Measurements from ENCODE around the gene TMEM108. TPM values are rescaled to one million over a fixed set of nuclear protein-coding genes. Genes with fewer than 3 reads are reported as not detected.

The TMEM108 gene
- total RNA-seq, 1 donor, result 0.10 TPM

GRCh38 chr3:133077688-133078087 lies 39.5 kb downstream of the TMEM108 start:
- no peaks in the 10 kb centered on the region for H3K4me1 ChIP-seq (ENCODE audit: insufficient read depth, low read length)
- no peaks in the 10 kb centered on the region for H3K9me3 ChIP-seq (ENCODE audit: low read depth, low read length)
- no peak overlapping the region for H3K4me3 ChIP-seq (ENCODE audit: low read length)
- H3K27me3 ChIP-seq (ENCODE audit: insufficient read depth, low read length), result no peaks in the 10 kb centered on the region

- Histone ChIP-seq H3K27me3 (ENCODE audit: insufficient read depth, low read length) (no peaks in the 10 kb centered on the region), H3K4me3 (ENCODE audit: low read length) (no peak overlapping the region), H3K4me1 (ENCODE audit: insufficient read depth, low read length) (no peaks in the 10 kb centered on the region), H3K9me3 (ENCODE audit: low read depth, low read length) (no peaks in the 10 kb centered on the region)
These were observed 41.4 kb downstream of the TMEM108 start for GRCh38 chr3:133079621-133080020.

DNA sequence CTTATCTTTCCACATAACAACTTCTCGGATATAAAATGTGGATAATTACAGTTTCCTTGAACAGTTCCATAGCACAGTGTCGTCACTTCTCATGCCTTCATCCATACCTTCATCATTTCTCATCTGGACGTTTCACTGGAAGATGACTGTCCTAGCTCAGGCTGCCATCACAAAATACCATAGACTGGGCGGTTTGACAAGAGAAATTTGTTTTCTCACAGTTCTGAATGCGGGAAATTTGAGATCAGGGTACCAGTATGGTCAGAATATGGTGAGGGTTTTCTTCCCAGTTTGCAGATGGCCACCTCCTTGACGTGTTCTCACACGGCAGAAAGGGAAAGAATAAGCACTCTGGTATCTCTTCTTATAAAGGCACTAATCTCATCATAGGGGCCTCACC lies 42.8 kb downstream of the TMEM108 start:
- Histone ChIP-seq H3K4me3 (ENCODE audit: low read length) (no peak overlapping the region), H3K9me3 (ENCODE audit: low read depth, low read length) (no peaks in the 10 kb centered on the region), H3K27me3 (ENCODE audit: insufficient read depth, low read length) (no peaks in the 10 kb centered on the region)

DNA sequence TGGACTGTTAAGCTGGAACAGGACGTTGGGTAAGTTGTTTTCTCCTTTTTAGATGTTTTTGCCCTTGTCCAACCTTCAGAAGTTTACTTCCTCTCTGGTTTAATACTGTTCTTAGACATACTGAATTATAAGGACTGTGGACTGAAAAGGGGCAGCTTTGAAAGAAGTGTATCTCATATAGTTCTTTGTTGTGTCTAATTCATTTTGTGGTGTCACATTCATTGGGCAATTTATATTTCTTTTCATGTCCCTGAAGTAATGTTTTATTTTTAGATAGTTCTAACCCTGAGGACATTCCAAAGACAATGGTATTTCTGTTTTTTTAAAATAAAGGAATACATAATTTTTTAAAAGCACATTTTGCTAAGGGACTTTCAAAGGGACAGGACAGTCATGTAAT lies 45.2 kb downstream of the TMEM108 start:
- H3K9me3 ChIP-seq (ENCODE audit: low read depth, low read length), result no peaks in the 10 kb centered on the region
- no peaks in the 10 kb centered on the region for H3K27me3 ChIP-seq (ENCODE audit: insufficient read depth, low read length)
- no peak overlapping the region for H3K4me3 ChIP-seq (ENCODE audit: low read length)
- H3K4me1 ChIP-seq (ENCODE audit: insufficient read depth, low read length), result no peaks in the 10 kb centered on the region

More for the DNA sequence above, 42.8 kb downstream of the TMEM108 start:
- H3K4me1 ChIP-seq (ENCODE audit: insufficient read depth, low read length), result no peaks in the 10 kb centered on the region

DNA sequence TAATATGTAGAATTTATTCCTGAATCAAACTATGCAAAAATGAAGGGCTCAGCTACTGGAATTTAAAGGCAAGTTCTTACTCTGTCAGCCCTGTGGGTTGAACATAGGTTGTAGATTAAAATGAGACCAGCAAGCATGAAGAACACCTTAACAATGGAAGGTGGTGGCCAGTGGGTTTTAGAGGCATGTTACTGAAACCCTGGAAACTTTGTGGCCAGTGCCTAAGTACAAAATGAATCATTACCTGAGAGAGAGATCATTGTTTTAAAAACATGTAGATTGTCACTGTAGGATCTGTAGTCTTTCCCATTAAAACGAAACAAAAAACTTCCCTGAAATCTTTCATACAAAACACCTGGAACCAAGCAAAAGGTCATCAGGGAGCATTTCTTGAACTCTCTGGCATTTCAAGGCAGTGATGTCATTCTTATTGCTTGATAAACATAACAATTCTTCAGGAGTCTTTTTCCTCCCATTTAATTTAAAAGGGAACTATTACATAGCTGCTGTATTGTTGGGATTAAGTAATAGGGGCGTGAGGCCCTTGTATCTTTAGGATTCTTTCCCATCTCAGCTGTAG lies 51.8 kb downstream of the TMEM108 start:
- Histone ChIP-seq H3K9me3 (ENCODE audit: low read depth, low read length) (no peaks in the 10 kb centered on the region), H3K4me1 (ENCODE audit: insufficient read depth, low read length) (no peaks in the 10 kb centered on the region), H3K4me3 (ENCODE audit: low read length) (no peak overlapping the region), H3K27me3 (ENCODE audit: insufficient read depth, low read length) (no peaks in the 10 kb centered on the region)

GRCh38 chr3:133092681-133093080 lies 54.5 kb downstream of the TMEM108 start:
- Histone ChIP-seq H3K4me1 (ENCODE audit: insufficient read depth, low read length) (no peaks in the 10 kb centered on the region), H3K9me3 (ENCODE audit: low read depth, low read length) (no peaks in the 10 kb centered on the region), H3K4me3 (ENCODE audit: low read length) (no peak overlapping the region), H3K27me3 (ENCODE audit: insufficient read depth, low read length) (no peaks in the 10 kb centered on the region)

- no peaks in the 10 kb centered on the region for H3K27me3 ChIP-seq (ENCODE audit: insufficient read depth, low read length)
- H3K4me3 ChIP-seq (ENCODE audit: low read length), result no peak overlapping the region
- no peaks in the 10 kb centered on the region for H3K9me3 ChIP-seq (ENCODE audit: low read depth, low read length)
- no peaks in the 10 kb centered on the region for H3K4me1 ChIP-seq (ENCODE audit: insufficient read depth, low read length)
These were observed 55.2 kb downstream of the TMEM108 start for GRCh38 chr3:133093366-133093765.

GRCh38 chr3:133096900-133097613 lies 58.9 kb downstream of the TMEM108 start:
- H3K27me3 ChIP-seq (ENCODE audit: insufficient read depth, low read length), result no peaks in the 10 kb centered on the region
- no peak overlapping the region for H3K4me3 ChIP-seq (ENCODE audit: low read length)
- no peaks in the 10 kb centered on the region for H3K4me1 ChIP-seq (ENCODE audit: insufficient read depth, low read length)
- H3K9me3 ChIP-seq (ENCODE audit: low read depth, low read length), result no peaks in the 10 kb centered on the region

GRCh38 chr3:133103706-133104105 lies 65.5 kb downstream of the TMEM108 start:
- Histone ChIP-seq H3K9me3 (ENCODE audit: low read depth, low read length) (no peaks in the 10 kb centered on the region), H3K27me3 (ENCODE audit: insufficient read depth, low read length) (no peaks in the 10 kb centered on the region), H3K4me3 (ENCODE audit: low read length) (no peak overlapping the region), H3K4me1 (ENCODE audit: insufficient read depth, low read length) (no peaks in the 10 kb centered on the region)

DNA sequence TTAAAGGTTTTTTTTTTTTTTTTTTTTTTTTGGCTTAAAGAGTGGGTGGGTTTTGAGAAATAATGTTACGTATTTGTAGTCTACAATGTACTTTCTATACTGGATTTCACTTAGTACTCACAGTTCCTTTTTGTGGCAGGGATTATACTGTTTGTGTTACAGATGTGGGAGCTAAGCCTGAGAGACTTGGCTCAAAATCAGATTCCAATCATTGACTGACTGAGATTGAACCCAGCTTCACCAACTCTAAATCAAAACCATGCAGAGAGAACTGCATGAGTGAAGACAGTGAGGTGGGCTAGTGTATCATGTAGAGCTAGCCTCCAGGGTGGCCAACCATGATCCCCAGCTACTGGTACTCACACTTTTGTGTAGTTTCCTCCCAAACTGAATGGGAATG lies 68.0 kb downstream of the TMEM108 start:
- no peaks in the 10 kb centered on the region for H3K27me3 ChIP-seq (ENCODE audit: insufficient read depth, low read length)
- no peaks in the 10 kb centered on the region for H3K4me1 ChIP-seq (ENCODE audit: insufficient read depth, low read length)
- no peak overlapping the region for H3K4me3 ChIP-seq (ENCODE audit: low read length)
- H3K9me3 ChIP-seq (ENCODE audit: low read depth, low read length), result no peaks in the 10 kb centered on the region

DNA sequence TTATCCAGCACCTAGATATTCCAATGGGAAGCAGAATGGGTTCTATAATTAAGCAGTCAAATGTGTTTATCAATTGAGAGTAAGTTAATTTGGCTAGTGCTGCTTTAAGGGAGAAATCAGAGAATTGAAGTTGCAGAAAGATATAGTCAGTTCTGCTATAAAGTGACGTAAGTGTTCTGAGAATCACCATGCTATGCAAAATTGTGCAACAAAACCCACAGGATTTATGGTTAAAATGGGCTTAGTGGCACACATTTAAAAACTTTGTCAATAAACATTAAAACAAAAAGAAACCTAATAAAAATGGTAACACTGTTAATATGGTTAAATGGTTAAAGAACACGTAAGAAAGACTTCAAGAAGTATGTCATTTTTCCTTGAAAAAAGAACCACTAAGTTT lies 74.5 kb downstream of the TMEM108 start:
- Histone ChIP-seq H3K4me3 (ENCODE audit: low read length) (no peak overlapping the region), H3K27me3 (ENCODE audit: insufficient read depth, low read length) (no peaks in the 10 kb centered on the region), H3K9me3 (ENCODE audit: low read depth, low read length) (no peaks in the 10 kb centered on the region), H3K4me1 (ENCODE audit: insufficient read depth, low read length) (no peaks in the 10 kb centered on the region)

GRCh38 chr3:133113526-133113925 lies 75.3 kb downstream of the TMEM108 start:
- Histone ChIP-seq H3K27me3 (ENCODE audit: insufficient read depth, low read length) (no peaks in the 10 kb centered on the region), H3K4me1 (ENCODE audit: insufficient read depth, low read length) (no peaks in the 10 kb centered on the region), H3K9me3 (ENCODE audit: low read depth, low read length) (no peaks in the 10 kb centered on the region), H3K4me3 (ENCODE audit: low read length) (no peak overlapping the region)

GRCh38 chr3:133113927-133114597 lies 75.9 kb downstream of the TMEM108 start:
- H3K9me3 ChIP-seq (ENCODE audit: low read depth, low read length), result no peaks in the 10 kb centered on the region

GRCh38 chr3:133115176-133115575 lies 77.0 kb downstream of the TMEM108 start:
- Histone ChIP-seq H3K27me3 (ENCODE audit: insufficient read depth, low read length) (no peaks in the 10 kb centered on the region), H3K4me3 (ENCODE audit: low read length) (no peak overlapping the region), H3K4me1 (ENCODE audit: insufficient read depth, low read length) (no peaks in the 10 kb centered on the region), H3K9me3 (ENCODE audit: low read depth, low read length) (no peaks in the 10 kb centered on the region)

More at GRCh38 chr3:133113927-133114597, 75.9 kb downstream of the TMEM108 start:
- no peaks in the 10 kb centered on the region for H3K27me3 ChIP-seq (ENCODE audit: insufficient read depth, low read length)
- H3K4me1 ChIP-seq (ENCODE audit: insufficient read depth, low read length), result no peaks in the 10 kb centered on the region
- H3K4me3 ChIP-seq (ENCODE audit: low read length), result no peak overlapping the region

DNA sequence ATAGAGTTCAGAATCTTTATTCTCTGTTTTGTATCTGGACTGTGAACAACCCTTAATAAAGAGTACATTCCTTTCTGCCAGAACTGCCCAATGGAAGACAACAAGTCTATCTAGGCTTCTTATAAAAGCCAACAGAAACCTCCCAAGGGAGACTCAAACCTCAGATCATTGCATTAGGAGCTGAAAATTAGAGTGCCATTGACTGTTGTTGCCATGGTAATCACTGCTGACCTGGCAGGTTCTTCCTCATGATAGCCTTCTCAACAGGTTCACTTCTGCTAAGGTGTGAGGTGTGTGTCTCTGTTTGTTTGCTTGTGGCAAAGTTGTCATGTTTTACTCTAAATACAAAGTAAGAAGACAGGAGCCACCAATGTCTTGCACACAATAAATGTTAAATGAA lies 79.2 kb downstream of the TMEM108 start:
- H3K4me3 ChIP-seq (ENCODE audit: low read length), result no peak overlapping the region
- H3K4me1 ChIP-seq (ENCODE audit: insufficient read depth, low read length), result no peaks in the 10 kb centered on the region
- H3K27me3 ChIP-seq (ENCODE audit: insufficient read depth, low read length), result no peaks in the 10 kb centered on the region
- H3K9me3 ChIP-seq (ENCODE audit: low read depth, low read length), result no peaks in the 10 kb centered on the region

Data from mononuclear cell (primary cell).